Fibroblast of mammary gland (primary cell): ENCODE data around the gene NEGR1.

Source experiments
- DNase-seq: peaks from one replicate; pipeline ENCODE4 v3.0.0-alpha.2; 2010; ENCODE audit warnings: low read depth
- H3K4me3 ChIP-seq: 2 replicates; pipeline ENCODE4 v1.5.1; 2011; ENCODE audit warnings: low read depth, mild to moderate bottlenecking, low read length, moderate library complexity; ENCODE audit not compliant: control insufficient read depth
- CTCF ChIP-seq: conservative IDR thresholded peaks from 2 replicates; pipeline ENCODE4 v1.5.1; 2011; ENCODE audit warnings: low read depth, low read length, inconsistent platforms; ENCODE audit not compliant: control insufficient read depth, insufficient read depth

Gene NEGR1

GRCh38 chr1:72227667-72228066 is 54.7 kb downstream of the NEGR1 start:
- H3K4me3 ChIP-seq = no peak overlapping the region
- TF ChIP-seq CTCF = no peak
- no peak for DNase-seq

GRCh38 chr1:72224506-72224905 is 57.8 kb downstream of the NEGR1 start:
- no peak for DNase-seq
- H3K4me3 ChIP-seq = no peak overlapping the region
- TF ChIP-seq CTCF = no peak

- no peak for DNase-seq
- H3K4me3 ChIP-seq = no peak overlapping the region
- no peak for TF ChIP-seq CTCF
These were observed 60.5 kb downstream of the NEGR1 start for GRCh38 chr1:72221811-72222210.

- DNase-seq = no peak
- H3K4me3 ChIP-seq = no peak overlapping the region
- TF ChIP-seq CTCF = no peak
These were observed 64.1 kb downstream of the NEGR1 start for GRCh38 chr1:72218141-72218739.

GRCh38 chr1:72207059-72207458 is 75.3 kb downstream of the NEGR1 start:
- no peak overlapping the region for H3K4me3 ChIP-seq
- no peak for TF ChIP-seq CTCF
- no peak for DNase-seq

- peak; percentile 58 for DNase-seq
- no peak overlapping the region for H3K4me3 ChIP-seq
- no peak for TF ChIP-seq CTCF
These were observed 79.6 kb downstream of the NEGR1 start for GRCh38 chr1:72202761-72203160.

- no peak for TF ChIP-seq CTCF
- peak; percentile 20 for DNase-seq
- H3K4me3 ChIP-seq = no peak overlapping the region
These were observed 84.6 kb downstream of the NEGR1 start for GRCh38 chr1:72197786-72198185.
